Germinal center (tissue), 1 donor: ENCODE results near the gene STARD3NL.
A peak's percentile ranks its signal among the peaks of the same experiment; 100 is the strongest.
"Not testable (repeated sequence)": the region's sequence is repeated elsewhere in the genome, so short reads cannot be mapped to it uniquely, and the experiment has no call there.

Experiments
- DNase-seq: peaks from one replicate; pipeline ENCODE4 v3.0.0; 2012; ENCODE audit warnings: mixed read lengths, low spot score

The STARD3NL gene, protein sequence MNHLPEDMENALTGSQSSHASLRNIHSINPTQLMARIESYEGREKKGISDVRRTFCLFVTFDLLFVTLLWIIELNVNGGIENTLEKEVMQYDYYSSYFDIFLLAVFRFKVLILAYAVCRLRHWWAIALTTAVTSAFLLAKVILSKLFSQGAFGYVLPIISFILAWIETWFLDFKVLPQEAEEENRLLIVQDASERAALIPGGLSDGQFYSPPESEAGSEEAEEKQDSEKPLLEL

GRCh38 chr7:38178004-38178694, at the start of gene STARD3NL:
Gene STARD3NL (plus strand): TSS chr7:38178245. CDS start chr7:38207505, 29,260 bp downstream.
- DNase-seq: peak; percentile 94

DNA sequence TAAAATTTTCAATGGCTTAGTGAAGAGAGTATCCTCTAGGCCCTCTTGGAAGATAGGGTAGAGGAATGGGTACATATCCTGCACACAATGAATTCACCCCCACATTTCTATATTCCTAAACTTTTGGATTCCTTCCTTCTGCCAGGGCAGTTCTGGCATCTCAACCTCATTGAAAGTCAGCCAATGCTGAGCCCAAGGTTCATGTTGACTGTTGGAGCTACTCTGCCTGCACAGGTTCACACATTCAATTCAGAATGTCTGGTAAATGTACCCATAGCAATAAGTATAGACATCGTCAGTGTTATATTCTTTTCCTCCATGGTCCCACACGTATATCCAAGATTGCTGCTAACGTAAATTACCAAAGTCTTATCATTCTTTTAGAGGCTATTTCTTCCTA, 48.9 kb upstream of the STARD3NL start:
- no peak for DNase-seq

DNA sequence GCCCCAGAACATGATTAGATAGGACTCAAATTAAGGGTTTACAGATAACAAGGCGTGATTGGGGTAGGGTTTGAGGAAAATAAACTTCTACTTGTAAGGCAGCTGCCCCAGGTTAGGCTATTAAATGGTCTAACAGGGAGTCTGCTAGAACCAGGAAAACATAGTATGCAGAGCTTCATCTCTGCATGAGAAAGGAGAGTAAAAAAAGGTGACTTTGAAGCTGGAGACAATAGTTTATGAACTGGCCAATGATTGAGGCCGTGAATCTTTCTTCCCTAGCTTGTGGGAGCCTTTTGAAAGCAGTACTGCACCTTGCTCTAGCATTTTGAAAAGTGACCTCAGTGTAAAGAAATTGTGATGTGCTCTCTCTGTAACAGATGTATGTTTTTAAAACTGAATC, 48.5 kb upstream of the STARD3NL start:
- no peak for DNase-seq

- no peak for DNase-seq
Observed at GRCh38 chr7:38138171-38138570, 39.9 kb upstream of the STARD3NL start.

DNA sequence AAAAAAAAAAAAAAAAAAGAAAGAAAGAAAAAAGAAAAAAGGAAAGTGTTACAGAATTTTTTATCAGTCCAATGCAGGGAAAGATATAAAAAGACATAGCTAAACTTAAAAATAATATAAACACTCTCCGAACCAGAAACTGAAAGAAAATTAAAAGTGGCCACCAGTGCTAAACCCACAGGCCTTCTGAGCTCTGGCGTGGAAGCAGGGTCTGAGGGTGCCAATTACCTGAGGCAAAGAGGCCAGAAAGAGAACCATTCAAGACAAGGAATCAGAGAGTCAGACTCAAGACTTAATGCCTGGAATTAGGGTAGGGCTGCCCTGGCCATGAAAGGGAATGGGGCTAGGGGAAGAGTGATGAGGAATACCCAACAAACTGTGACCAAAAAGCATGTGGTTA, 36.9 kb upstream of the STARD3NL start:
- no peak for DNase-seq

GRCh38 chr7:38142736-38143135, 35.3 kb upstream of the STARD3NL start:
- no peak for DNase-seq

GRCh38 chr7:38147005-38147404, 31.0 kb upstream of the STARD3NL start:
- DNase-seq: no peak

DNA sequence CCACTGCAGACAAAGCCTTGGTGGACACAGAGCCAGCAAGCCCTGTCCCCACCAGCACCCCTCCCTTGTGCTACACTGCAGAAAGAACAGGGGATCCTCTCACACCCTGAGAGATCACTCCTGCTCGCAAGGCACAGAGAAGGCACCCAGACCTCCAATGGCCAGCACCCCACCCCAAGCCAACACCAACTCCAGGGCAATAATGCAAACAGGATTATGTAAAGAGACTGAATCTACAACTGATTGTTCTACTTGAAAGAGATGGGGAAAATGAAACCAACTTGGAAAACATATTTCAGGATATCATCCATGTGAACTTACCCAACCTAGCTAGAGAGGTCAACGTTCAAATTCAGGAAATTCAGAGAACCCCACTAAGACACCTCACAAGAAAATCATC, 26.5 kb upstream of the STARD3NL start:
- DNase-seq: no peak

GRCh38 chr7:38153515-38153914, 24.5 kb upstream of the STARD3NL start:
- no peak for DNase-seq

DNA sequence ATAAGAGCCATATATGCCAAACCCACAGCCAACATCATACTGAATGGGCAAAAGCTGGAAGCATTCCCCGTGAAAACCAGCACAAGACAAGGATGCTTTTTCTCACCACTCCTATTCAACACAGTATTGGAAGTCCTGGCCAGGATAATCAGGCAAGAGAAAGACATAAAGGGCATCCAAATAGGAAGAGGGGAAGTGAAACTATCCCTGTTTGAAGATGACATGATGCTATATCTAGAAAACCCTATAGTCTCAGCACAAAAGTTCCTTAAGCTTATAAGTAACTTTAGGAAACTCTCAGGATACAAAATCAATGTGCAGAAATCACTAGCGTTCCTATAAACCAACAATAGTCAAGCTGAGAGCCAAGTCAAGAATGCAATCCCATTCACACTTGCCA, 23.8 kb upstream of the STARD3NL start:
- DNase-seq: no peak

- DNase-seq: no peak
Observed at GRCh38 chr7:38160003-38160571, 18.0 kb upstream of the STARD3NL start.

DNA sequence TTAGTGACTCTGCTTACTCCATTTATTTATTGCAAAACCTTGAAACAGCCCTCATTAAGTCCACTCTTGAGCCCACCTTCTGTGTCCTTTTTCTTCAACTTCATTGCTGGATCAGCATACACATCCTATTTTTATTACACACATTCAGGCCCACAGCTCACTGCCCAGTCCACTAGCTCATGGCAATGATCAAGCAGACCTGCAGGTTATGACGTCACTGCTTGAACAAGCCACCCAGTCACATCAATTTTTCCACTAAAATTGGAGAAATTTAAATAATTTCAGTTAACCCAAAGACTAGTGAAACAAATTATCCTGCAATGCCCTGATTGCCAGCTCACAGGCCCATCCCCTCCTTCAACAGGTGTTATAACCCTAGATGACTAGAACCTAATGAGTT, 16.0 kb upstream of the STARD3NL start:
- DNase-seq: no peak

DNA sequence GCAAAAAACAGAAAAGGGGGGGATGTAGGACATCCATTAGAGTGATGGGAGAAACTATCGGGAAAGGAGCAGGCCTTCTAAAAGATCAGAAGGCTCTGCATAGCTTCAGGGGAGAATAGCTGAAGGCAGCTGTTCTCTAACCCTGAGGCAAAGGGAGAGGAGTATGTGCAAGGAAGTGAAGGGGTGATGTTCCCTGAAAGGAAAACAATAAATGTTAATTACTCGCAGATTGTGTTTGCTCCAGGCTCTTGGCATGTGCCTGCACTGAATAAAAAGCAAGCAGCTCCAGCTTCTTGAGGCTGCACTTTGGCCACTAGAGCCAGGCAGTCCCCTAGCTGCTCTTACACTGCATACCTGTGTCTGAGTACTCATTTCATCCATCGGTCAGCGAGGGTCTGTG, 14.4 kb upstream of the STARD3NL start:
- DNase-seq: no peak

DNA sequence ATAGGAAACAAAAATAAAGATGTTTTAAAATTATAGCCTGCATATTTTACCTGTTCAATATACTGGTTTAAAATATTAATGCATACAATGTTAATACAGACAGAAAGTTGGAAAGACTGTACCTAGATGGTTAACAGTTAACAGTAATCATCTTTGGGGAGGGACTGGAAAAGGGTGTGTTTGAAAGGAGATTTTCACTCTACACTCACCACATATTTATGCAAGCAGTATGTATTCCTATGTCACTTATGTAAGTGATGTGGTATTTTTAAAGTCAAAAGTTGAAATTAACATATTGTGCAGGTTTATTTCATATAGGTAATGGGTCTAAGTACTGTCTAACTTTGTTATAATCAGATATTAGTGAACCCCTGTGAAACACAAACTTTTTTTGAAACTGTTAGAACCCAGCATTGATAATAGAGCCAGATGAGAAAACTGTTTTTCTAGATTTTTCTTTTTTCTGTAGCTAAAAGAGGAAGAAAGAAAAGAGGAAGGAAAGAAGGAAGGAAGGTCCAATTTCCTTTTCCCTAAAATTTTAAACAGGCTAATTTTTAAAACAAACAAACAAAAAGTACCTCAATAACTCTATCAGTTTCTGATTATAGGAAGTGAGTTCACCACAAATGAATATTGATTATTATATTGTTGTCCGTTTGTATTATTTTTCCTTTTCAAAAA, 9.0 kb upstream of the STARD3NL start:
- DNase-seq: no peak

DNA sequence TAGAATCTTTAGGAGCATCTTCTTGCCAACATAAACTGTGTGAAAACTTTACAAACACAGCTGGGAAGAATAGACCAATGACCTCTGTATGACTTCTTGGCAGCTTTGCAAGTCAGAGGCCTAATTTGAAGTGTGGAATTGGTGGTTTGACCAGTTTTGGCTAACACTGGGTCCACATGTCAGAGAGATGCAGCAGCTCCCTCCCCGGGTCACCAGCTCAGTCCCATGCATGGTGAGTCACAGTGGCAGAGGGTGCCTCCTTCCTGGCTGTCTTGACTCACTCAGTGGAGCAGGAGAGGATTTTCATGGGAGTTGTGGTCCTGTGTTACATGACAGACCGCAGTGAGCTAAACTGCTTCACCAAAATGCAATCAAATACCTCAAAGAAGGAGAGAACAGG, 8.2 kb upstream of the STARD3NL start:
- DNase-seq: no peak

DNA sequence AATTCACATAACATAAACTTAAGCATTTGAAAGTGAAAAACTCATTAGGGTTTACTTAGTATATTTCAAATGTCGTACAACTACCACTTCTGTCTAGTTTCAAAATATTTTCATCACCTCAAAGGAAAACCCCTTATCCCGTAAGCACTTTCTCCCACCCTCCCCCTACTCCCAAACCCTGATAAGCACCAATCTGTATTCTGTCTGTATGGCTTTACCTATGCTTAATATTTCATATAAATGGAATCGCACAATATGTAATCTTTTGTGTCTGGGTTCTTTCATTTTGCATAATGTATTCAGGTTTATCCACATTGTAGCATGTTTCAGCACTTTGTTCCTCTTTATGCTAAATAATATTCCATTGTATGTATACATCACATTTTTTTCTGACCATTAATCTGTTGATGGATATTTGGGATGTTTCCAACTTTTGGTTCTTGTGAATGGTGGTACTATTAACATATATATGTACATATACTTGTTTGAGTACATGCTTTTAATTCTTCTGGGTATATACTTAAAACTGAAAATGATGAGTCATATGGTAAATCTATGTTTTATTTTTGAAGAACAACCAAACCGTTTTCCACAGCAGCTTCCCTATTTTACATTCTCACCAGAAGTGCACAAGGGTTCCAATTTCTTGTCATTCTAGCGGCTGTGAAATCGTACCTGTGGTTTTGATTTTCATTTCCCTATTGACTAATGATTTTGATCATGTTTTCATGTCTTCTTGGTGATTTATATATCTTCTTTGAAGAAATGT, 6.2 kb upstream of the STARD3NL start:
- no peak for DNase-seq

- DNase-seq: not testable (repeated sequence)
Observed at GRCh38 chr7:38175547-38175946, 2.5 kb upstream of the STARD3NL start.

- no peak for DNase-seq
Observed at GRCh38 chr7:38177621-38178003, 433 bp upstream of the STARD3NL start.

DNA sequence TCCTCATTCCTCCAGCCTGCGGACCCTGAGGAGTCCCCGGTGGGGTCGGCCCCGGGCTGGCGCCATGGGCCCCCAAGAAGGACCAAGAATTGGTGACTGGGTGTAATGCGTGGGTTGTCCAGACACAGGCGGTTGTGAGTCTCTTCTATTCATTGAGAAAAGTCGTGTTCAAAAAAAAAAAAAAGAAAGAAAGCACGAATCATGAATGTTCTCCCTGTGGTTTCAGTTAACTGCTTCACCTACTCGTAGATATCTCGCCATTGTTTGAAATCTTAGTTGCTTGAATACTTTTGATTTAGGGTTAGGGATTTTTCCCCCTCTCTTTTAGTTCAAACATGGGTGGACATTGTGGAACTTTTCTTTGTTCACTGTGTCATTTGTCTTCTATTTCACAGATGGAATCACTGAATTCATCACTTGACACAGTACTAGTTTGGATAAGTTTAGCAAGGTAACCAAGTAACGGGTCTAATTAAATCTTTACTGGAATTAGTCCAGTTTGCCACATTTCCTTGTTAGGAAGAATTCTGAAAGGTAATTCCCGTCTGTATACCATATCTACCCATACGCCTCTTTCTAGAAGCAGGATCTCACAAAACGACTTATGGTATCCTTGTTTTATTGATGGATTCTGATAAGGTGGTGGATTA, 775 bp downstream of the STARD3NL start:
- peak; percentile 46 for DNase-seq

DNA sequence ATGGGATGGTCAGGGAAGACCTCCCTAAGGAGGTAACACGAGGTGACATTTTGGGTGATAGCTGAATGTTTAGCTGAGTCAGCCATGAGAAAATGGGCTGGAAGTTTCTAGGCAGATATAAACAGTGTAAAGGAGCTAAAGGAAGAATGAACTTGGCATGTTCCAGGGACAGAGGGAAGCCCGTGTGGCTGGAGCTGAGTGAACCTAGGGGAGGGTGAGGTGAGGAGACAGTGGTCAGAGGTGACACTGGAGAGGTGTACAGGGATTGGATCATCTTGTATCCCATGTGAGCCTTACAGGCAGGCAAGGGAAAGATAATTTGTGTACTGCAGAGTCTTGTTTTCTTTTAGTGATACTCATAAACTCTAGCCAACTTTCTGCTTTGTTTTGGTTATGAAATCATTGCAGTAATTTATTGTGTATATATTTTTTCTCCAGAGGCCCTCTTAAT, 1.8 kb downstream of the STARD3NL start:
- no peak for DNase-seq

DNA sequence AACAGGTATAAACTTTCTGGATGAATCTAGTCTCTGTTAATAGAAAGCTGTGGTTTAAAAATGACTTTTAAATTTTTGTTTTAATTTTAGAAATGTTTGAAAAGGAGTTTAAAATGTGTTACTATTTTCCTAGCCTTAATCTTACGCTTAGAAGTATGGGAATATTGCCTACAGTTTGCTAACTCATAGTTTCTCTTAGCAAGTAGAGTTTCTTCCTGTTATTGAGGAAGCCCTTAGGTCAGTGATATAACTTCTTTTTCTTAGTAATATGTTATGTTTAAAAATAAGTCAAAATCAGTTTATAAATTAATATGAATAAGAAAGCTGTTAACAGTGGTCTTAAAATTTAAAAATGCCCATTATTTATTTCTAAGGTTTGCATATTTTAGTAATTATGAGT, 3.1 kb downstream of the STARD3NL start:
- no peak for DNase-seq

DNA sequence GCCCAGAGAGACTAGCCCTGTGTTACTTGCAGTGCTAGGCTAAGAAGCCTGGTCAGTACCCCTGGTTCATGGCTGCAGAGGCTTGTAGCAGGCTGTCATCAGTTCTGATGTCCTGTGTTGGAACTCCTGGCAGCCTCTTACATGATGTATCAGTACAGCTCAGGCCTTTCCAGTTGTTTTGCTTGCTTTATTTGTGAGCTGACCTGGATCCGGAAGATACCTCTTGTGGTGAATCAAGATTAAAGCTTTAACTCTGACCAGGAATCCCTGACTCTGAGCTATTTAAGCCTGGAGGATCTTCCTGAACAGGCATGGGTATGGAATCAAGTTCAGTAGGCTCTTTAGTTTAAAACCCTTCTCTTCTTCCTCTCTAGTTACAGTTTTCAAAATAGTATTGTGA, 4.4 kb downstream of the STARD3NL start:
- no peak for DNase-seq
